GM12864 (cell line): Measurements from ENCODE around the gene OCRL.

Source experiments
- DNase-seq: peaks from one replicate; pipeline ENCODE4 v3.0.0-alpha.2; 2011; ENCODE audit warnings: low read depth
- H3K4me3 ChIP-seq: 2 replicates; pipeline ENCODE4 v1.5.1; 2011; ENCODE audit warnings: mild to moderate bottlenecking, low read depth, low read length, control low read depth
- TF ChIP-seq, protein P1 (sequence below): IDR thresholded peaks from 2 replicates; pipeline ENCODE4 v1.5.1; 2011; ENCODE audit warnings: low read depth, mild to moderate bottlenecking, moderate library complexity, low read length, control low read depth, inconsistent platforms; ENCODE audit errors: missing control alignments

The OCRL gene

DNA sequence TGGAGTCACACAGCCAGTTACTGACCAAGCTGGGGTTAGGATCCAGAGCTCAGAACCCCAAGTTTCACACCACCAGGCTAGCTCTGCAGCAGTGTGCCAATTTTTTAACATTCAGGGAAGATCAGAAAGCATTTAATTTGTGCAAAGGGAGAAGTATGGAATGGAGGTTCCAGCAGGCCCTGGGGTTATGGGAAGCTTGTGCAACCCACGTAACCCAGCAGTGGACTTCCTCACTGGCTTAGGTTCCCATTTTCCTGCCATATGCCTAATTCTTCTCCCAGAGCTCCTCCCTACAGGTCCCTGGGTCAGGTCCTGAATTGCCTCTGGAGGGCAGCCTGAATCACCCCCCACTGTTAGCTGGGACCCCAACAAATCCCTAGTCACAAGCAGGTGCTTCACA is 100.7 kb downstream of the OCRL start:
- TF ChIP-seq, protein P1, sequence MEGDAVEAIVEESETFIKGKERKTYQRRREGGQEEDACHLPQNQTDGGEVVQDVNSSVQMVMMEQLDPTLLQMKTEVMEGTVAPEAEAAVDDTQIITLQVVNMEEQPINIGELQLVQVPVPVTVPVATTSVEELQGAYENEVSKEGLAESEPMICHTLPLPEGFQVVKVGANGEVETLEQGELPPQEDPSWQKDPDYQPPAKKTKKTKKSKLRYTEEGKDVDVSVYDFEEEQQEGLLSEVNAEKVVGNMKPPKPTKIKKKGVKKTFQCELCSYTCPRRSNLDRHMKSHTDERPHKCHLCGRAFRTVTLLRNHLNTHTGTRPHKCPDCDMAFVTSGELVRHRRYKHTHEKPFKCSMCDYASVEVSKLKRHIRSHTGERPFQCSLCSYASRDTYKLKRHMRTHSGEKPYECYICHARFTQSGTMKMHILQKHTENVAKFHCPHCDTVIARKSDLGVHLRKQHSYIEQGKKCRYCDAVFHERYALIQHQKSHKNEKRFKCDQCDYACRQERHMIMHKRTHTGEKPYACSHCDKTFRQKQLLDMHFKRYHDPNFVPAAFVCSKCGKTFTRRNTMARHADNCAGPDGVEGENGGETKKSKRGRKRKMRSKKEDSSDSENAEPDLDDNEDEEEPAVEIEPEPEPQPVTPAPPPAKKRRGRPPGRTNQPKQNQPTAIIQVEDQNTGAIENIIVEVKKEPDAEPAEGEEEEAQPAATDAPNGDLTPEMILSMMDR = no peak
- H3K4me3 ChIP-seq = no peak overlapping the region
- DNase-seq = no peak

DNA sequence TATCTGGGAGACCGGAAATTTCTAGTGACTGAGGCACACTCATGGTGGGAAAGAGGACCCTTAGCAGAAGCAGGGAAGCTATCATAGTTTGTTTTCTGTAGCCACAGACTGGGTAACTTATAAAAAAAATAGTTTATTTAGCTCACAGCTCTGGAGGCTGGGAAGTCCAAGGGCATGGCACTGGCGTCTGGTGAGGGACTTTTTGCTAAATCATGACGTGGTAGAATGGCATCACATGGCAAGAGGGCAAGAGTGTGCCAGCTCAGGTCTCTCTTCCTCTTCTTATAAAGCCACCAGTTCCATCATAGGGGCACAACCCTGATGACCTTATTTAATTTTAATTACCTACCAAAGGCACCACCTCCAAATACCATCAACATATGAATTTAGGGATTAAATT is 101.4 kb downstream of the OCRL start:
- DNase-seq = no peak
- no peak overlapping the region for H3K4me3 ChIP-seq
- TF ChIP-seq, protein P1 = no peak

DNA sequence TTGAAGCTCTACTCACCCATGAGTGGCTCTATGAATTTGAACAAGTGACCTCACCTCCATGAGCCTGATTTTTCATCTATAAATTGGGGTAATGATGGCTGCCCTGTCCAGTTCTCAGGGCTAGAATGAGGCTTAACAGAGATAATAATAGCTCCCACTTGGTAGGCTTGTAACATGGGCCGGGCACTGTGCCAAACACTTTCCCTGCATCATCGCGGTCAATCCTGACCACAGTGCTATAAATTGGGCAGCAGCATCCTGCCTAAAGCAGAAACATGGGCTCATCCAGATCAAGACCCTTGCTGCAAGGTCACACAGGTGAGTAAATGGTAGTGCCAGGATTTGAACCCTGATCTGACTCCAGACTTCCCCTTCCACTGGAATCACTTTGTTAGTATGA is 101.9 kb downstream of the OCRL start:
- DNase-seq = no peak
- no peak overlapping the region for H3K4me3 ChIP-seq
- TF ChIP-seq, protein P1 = no peak
